PC-3 (cell line): ENCODE results near the gene EP400.

Experiments used
- CTCF ChIP-seq: fragments of 300-600 bp; sonication (generic); conservative IDR thresholded peaks from 2 replicates; pipeline ENCODE4 v1.5.1; 2017; ENCODE audit warnings: antibody characterized with exemption, low read depth, mild to moderate bottlenecking, low read length
- EZH2phosphoT487 ChIP-seq: fragments of 300-600 bp; sonication (generic); IDR thresholded peaks from 2 replicates; pipeline ENCODE4 v1.6.1; 2018; ENCODE audit warnings: mild to moderate bottlenecking, antibody characterized with exemption, low read length, borderline replicate concordance

GRCh38 chr12:132064631-132065030 is 114.9 kb downstream of the EP400 start:
- no peak for TF ChIP-seq EZH2phosphoT487
- no peak for TF ChIP-seq CTCF
